GM21825 (cell line): ENCODE data around the gene FNBP1.

Experiments
- ATAC-seq: cut with Tn5 transposase; IDR thresholded peaks from one replicate; pipeline ENCODE4 v1.9.1; 2021; ENCODE audit warnings: mild to moderate bottlenecking, moderate library complexity; ENCODE audit not compliant: unreplicated experiment

FNBP1 gene

DNA sequence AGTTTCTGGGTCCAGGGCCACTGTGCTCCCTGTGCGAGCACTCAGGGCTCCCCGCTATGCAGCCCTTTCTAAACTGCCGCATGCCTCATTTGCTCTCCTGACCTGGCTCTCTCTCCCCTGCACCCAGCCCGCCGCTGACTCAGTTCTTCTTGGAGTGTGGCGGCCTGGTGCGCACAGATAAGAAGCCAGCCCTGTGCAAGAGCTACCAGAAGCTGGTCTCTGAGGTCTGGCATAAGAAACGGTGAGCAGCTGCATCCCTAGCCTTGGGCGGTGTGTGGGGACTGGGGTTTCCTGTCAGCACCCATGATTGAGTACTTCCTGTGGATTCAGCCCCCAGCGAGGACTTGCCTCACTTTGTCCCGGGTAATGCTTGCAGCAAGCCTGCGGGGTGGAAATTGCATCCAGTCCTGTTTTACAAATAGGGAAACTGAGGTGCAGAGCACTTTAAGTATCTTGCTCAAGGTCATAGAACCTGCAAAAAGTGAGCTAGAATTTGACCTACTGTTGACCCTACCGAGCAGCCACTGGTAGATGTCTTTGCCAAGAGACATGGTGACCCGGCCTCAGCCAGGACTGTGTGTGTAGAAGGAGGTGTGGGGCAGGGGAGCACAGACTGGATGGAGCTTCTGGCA is 179.8 kb downstream of the FNBP1 start:
- ATAC-seq: no peak

- no peak for ATAC-seq
These were observed 181.6 kb downstream of the FNBP1 start for GRCh38 chr9:129861447-129861827.

DNA sequence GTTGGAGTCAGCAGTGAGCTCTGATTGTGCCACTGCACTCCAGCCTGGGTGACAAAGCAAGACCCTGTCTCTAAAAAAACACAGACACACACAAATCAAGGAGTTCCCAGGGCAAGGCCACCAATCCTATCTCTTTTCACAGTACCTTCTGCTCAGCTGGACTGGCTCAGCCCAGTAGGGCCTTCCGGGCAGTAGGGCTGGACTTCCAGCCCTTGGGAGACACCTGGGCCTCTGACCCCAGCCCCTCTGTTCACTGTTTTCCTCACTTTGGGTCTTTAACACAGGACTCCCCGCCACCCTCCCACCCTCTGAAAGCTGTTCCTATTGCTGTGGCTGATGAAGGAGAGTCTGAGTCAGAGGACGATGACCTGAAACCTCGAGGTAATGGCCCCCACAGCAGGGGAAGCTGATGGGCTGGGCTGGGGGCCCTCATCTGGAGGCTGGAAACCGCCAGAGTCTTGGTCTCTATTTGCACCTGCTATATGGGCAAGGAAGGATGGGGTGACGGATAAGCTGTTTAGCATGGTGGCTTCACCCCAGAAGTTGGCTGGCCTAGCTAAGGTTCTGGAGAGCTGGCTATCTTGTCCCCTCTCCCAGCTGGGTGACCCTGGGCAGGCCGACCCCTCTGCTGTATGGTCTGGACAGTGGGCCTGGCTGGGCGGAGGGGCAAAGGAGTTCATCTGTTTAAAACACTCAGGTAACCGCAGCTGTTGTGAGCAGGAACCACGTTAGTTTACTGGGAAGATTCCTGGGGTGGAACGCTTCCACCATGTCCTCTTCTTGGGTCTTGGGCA is 182.1 kb downstream of the FNBP1 start:
- no peak for ATAC-seq

DNA sequence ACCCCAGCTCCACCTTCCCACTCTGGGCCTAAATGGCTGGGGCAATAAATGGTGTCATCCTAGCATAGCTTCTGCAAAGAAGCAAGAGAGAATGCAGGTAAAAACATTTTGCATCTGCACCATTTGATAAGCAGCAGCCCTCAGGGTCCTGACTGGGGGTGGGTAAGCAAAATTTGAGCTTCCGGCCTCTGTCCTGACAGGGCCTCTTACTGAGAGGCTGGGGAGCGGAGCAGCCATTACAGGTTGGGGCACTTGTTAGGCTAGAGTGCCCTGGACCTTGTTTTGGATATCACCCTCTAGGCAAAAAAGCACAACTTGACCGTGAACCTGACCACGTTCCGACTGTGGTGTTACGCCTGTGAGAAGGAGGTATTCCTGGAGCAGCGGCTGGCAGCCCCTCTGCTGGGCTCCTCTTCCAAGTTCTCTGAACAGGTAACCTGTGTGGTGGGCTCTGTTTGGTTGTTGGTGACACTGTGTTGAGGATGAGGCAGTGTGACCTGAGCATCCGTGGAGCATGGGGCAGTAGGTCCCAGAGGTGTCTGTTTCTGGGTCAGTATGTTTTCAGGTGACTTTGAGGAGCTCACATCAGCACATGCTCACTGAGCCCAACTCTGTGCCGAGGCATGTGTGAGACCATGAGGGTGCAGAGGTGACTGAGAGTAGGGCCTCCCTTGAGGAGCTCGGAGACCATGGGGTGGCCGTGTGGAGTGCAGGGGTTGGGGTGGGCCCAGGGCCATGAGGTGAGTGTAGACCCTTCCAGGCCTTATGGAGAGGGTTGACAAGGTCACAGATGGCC is 184.6 kb downstream of the FNBP1 start:
- no peak for ATAC-seq

DNA sequence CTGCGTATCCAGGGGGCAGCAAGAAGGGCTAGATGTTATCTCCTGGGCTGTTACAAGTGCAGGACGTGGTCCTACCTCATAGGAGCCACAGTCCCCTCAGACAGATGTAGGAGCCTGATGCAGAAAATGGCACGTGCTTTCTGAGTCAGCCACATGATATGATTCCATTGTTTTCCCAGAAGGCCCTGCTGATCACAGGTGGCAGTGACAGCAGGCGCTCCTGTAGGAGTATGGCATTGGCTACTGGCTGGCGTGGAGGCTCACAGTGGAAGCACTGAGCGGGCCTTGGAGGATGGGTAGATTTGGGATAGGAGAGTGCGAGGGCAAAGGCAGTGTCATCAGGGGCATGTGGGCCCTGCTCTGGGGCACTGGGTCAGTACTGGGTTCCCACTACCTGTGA is 185.8 kb downstream of the FNBP1 start:
- no peak for ATAC-seq

GRCh38 chr9:129854588-129855110 is 188.3 kb downstream of the FNBP1 start:
- no peak for ATAC-seq

DNA sequence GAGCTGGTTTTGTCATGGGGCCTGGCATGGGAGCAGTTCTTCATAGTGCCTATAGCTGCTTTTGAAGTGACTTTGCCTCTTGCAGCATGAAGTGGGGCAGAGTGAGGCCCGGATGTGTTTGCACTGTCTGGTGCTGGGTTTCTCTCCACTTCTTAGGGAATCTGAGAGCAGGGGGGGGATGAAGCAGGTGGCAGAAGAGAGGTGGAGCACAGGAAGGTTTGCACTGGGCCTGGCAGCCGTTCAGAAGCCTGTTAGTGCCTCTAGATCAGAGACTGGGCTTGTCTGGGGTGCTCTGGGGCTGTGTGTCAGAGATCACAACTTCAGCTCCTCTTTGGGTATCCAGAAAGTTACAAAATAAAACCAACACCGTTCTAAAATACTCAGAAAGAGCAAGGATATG is 189.4 kb downstream of the FNBP1 start:
- no peak for ATAC-seq

GRCh38 chr9:129852579-129852978 is 190.4 kb downstream of the FNBP1 start:
- no peak for ATAC-seq

- ATAC-seq: no peak
These were observed 191.2 kb downstream of the FNBP1 start for GRCh38 chr9:129851821-129852220.

- ATAC-seq: no peak
These were observed 192.0 kb downstream of the FNBP1 start for GRCh38 chr9:129850821-129851550.

DNA sequence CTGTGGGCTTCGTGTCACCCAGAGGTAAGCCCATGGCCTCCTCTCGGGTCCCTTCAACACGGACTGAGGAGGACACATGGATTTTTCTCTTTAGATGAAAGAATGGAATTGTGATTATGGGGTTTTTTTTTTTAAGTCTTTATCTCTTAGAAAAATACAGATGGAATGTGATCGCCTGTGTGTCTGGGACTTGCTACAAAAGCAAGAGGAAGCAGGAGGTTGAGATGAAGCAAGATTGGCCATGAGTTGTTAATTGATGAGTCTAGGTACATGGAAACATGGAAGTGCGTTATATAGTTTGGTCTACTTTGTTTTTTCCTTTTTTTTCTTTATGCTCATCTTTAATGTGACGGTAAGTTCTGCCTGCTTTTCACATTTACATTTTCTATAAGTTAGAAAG is 193.1 kb downstream of the FNBP1 start:
- no peak for ATAC-seq

GRCh38 chr9:129848712-129849441 is 194.1 kb downstream of the FNBP1 start:
- ATAC-seq: no peak

DNA sequence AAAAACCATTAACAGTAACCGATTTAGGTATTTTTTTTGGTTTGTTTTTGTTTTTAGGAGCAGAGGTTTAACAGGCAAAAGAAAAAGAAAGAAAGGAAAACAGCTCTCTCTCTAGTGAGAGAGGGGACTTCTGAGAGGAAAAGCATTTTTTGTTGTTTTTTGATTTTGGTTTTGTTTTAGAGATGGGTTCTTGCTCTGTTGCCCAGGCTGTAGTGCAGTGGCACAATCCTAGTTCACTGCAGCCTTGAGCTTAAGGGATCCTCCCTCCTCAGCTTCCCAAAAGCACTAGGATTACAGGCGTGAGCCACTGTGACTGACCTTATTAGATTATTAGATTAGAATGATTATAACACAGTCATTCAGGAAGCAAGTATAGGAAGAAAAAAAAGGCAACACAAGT is 197.6 kb downstream of the FNBP1 start:
- ATAC-seq: no peak

DNA sequence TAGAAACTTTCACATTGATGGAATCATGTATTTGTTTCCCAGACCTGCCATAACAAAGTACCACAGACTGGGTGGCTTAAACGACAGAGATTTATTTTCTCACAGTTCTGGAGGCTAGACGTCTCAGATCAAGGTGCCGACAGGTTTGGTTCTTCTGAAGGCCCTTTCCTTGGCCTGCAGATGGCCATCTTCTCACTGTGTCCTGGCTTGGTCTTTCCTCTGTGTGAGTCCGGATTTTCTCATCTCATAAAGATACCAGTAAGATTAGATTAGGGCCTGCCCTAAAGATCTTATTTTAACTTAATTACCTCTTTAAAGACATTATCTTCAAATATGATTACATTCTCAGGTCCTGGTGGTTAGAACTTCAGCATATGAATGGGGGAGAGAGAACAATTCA is 201.9 kb downstream of the FNBP1 start:
- ATAC-seq: no peak

DNA sequence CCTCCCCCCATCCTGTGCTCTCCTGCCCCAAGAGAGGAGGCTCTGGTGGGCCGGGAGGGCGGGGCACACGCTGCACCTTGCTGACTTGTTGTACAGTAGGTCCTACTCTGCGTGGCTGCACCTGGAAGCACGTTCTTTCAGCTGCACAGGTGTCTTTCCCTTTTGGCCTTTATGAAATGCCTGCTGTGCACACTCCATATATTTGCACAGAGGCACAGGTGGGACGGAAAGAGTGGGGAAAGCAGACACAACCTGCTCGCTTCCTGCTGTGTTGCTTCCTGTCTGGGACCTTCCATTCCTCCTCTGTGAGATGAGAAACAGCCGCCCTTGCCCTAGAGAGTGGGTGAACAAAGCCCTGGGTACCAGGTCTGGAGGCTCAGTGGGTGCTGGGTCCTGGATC is 203.0 kb downstream of the FNBP1 start:
- ATAC-seq: no peak

GRCh38 chr9:129839324-129840023 is 203.5 kb downstream of the FNBP1 start:
- ATAC-seq: no peak

DNA sequence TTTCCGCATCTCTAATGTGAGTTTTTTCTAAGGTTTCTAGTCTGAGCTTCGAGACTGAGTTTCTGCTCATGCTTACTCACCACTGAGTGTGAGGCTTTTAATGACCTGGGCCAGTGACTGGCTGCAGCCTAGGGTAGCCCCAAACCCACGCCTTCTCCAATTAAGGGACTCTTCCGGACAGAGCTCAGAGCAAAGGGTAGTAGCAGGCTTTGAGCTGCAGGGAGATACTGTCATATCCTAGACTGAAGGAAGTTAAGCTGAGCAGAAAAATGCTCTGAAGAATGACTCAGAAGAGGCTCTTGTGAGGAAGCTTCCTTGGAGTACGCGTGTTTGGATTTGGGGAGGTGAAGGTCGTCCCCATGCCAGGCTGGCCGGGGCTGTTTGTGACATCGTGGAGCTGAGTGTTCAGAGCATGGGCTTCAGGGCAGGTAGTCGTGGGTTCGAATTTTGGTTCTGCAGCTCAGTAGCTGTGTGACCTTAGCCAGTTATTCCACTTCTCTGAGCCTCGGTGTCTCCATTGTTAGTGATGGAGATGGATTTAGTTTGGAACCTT is 204.2 kb downstream of the FNBP1 start:
- no peak for ATAC-seq
